Chondrocyte (in vitro differentiated cells): ENCODE measurements around the gene CTCFL. TPM values are rescaled to one million over a fixed set of nuclear protein-coding genes. Genes with fewer than 3 reads are reported as not detected.

ENCODE experiments used
- DNase-seq: peaks from one replicate; pipeline ENCODE4 v3.0.0; 2021; ENCODE audit warnings: mixed read lengths, low spot score
- H3K27ac Mint-ChIP-seq: one replicate; pipeline ENCODE4 v1.8.0; 2021; ENCODE audit warnings: mild to moderate bottlenecking, moderate library complexity, mixed read lengths; ENCODE audit not compliant: unreplicated experiment
- H3K27me3 Mint-ChIP-seq: 2 replicates; pipeline ENCODE4 v1.8.0; 2021; ENCODE audit warnings: low read depth, mixed read lengths
- H3K36me3 Mint-ChIP-seq: 2 replicates; pipeline ENCODE4 v1.8.0; 2021; ENCODE audit warnings: low read depth, mixed read lengths
- H3K4me1 Mint-ChIP-seq: 2 replicates; pipeline ENCODE4 v1.8.0; 2021; ENCODE audit warnings: low read depth, mild to moderate bottlenecking, mixed read lengths
- H3K4me3 Mint-ChIP-seq: one replicate; pipeline ENCODE4 v1.8.0; 2021; ENCODE audit warnings: mild to moderate bottlenecking, moderate library complexity, mixed read lengths; ENCODE audit not compliant: unreplicated experiment
- H3K9me3 Mint-ChIP-seq: 2 replicates; pipeline ENCODE4 v1.8.0; 2021; ENCODE audit warnings: low read depth, mixed read lengths
- CTCF ChIP-seq: fragments of 200-600 bp; sonication (generic); IDR thresholded peaks from 2 replicates; pipeline ENCODE4 v1.5.0; 2021; ENCODE audit warnings: antibody characterized with exemption, mild to moderate bottlenecking, moderate library complexity
- total RNA-seq: library from RNA; stranded (reverse); gene quantifications from 3 replicates; pipeline ENCODE4 v1.2.1, GENCODE V29; 2021

Gene CTCFL
- total RNA-seq, 1 donor from 2014 or later = not detected

GRCh38 chr20:57465486-57465885 is 59.5 kb downstream of the CTCFL start:
- Mint-ChIP-seq H3K27me3 (peaks cover under 1% of the 10 kb centered on the region), H3K27ac (no peak overlapping the region), H3K4me1 (no peaks in the 10 kb centered on the region), H3K36me3 (no peaks in the 10 kb centered on the region), H3K4me3 (no peak overlapping the region), H3K9me3 (no peaks in the 10 kb centered on the region)
- no peak for TF ChIP-seq CTCF
- peak; percentile 48 for DNase-seq

- TF ChIP-seq CTCF = peak; percentile 27
- Mint-ChIP-seq H3K9me3 (no peaks in the 10 kb centered on the region), H3K36me3 (no peaks in the 10 kb centered on the region), H3K4me1 (no peaks in the 10 kb centered on the region), H3K27me3 (no peaks in the 10 kb centered on the region), H3K4me3 (no peak overlapping the region), H3K27ac (no peak overlapping the region)
- peak; percentile 29 for DNase-seq
These were observed 60.2 kb downstream of the CTCFL start for GRCh38 chr20:57464642-57465211.

- H3K27ac Mint-ChIP-seq = no peak overlapping the region
- H3K4me3 Mint-ChIP-seq = no peak overlapping the region
- H3K9me3 Mint-ChIP-seq = no peaks in the 10 kb centered on the region
- no peaks in the 10 kb centered on the region for H3K27me3 Mint-ChIP-seq
- no peak for DNase-seq
- no peaks in the 10 kb centered on the region for H3K36me3 Mint-ChIP-seq
- peaks cover 5% of the 10 kb centered on the region for H3K4me1 Mint-ChIP-seq
- TF ChIP-seq CTCF = no peak
These were observed 62.2 kb downstream of the CTCFL start for GRCh38 chr20:57462781-57463180.

GRCh38 chr20:57461726-57462125 is 63.2 kb downstream of the CTCFL start:
- no peak for DNase-seq
- no peaks in the 10 kb centered on the region for H3K36me3 Mint-ChIP-seq
- H3K27ac Mint-ChIP-seq = no peak overlapping the region
- no peaks in the 10 kb centered on the region for H3K9me3 Mint-ChIP-seq
- no peaks in the 10 kb centered on the region for H3K27me3 Mint-ChIP-seq
- H3K4me1 Mint-ChIP-seq = peaks cover 5% of the 10 kb centered on the region
- no peak for TF ChIP-seq CTCF
- H3K4me3 Mint-ChIP-seq = no peak overlapping the region

- H3K27ac Mint-ChIP-seq = no peak overlapping the region
- no peak for TF ChIP-seq CTCF
- DNase-seq = no peak
These were observed 64.0 kb downstream of the CTCFL start for GRCh38 chr20:57460781-57461465.

More at GRCh38 chr20:57460781-57461465, 64.0 kb downstream of the CTCFL start:
- no peaks in the 10 kb centered on the region for H3K36me3 Mint-ChIP-seq
- H3K4me1 Mint-ChIP-seq = peaks cover 5% of the 10 kb centered on the region
- no peak overlapping the region for H3K4me3 Mint-ChIP-seq
- no peaks in the 10 kb centered on the region for H3K9me3 Mint-ChIP-seq
- H3K27me3 Mint-ChIP-seq = no peaks in the 10 kb centered on the region
